ENCODE results near the gene CIZ1.

CIZ1 gene

GRCh38 chr9:128193469-128194096, 2.2 kb upstream of the CIZ1 start:
- intact Hi-C loops (cut with DNase I; ENCODE audit: low total_unique reads) = no loop called here
- H3K27ac ChIP-seq = peak overlapping the region; percentile 88 to 95
- TF ChIP-seq CTCF (IDR thresholded peaks at IDR 0.05) = no peak

GRCh38 chr9:128192601-128193371, 1.4 kb upstream of the CIZ1 start:
- peak in 1 of 2 experiments; percentile 12 for TF ChIP-seq CTCF (IDR thresholded peaks at IDR 0.05)
- Histone ChIP-seq H3K27ac (peak overlapping the region; percentile 88 to 95), H3K27me3 (no peaks in the 10 kb centered on the region), H3K36me3 (peaks cover 7 to 18% (median 8%) of the 10 kb centered on the region in 3 donors), H3K4me1 (peaks cover 0 to 28% (median 18%) of the 10 kb centered on the region in 4 donors), H3K9me3 (no peaks in the 10 kb centered on the region), H3K4me3 (peak overlapping the region; percentile 58 to 86)
- peak; percentile 87 to 96 for DNase-seq
- intact Hi-C loops (cut with DNase I; ENCODE audit: low total_unique reads) = no loop called here

More at GRCh38 chr9:128193469-128194096, 2.2 kb upstream of the CIZ1 start:
- Histone ChIP-seq H3K27me3 (no peaks in the 10 kb centered on the region), H3K36me3 (peaks cover 7 to 16% (median 7%) of the 10 kb centered on the region in 3 donors), H3K4me1 (peaks cover 0 to 28% (median 18%) of the 10 kb centered on the region in 4 donors), H3K9me3 (no peaks in the 10 kb centered on the region), H3K4me3 (peak overlapping the region in 1 of 2 donors; percentile 86)
- DNase-seq = no peak

GRCh38 chr9:128190516-128191405, 611 bp downstream of the CIZ1 start:
- H3K4me3 ChIP-seq = peak overlapping the region; percentile 58 to 86
- DNase-seq = peak in 1 of 2 donors; percentile 35
- peaks cover 0 to 28% (median 18%) of the 10 kb centered on the region in 4 donors for H3K4me1 ChIP-seq
- H3K9me3 ChIP-seq = no peaks in the 10 kb centered on the region
- peak overlapping the region; percentile 88 to 95 for H3K27ac ChIP-seq
- no peaks in the 10 kb centered on the region for H3K27me3 ChIP-seq
- no peak for TF ChIP-seq CTCF (IDR thresholded peaks at IDR 0.05)
- peaks cover 7 to 35% (median 8%) of the 10 kb centered on the region in 3 donors for H3K36me3 ChIP-seq
- intact Hi-C loops (cut with DNase I; ENCODE audit: low total_unique reads) = no loop called here

GRCh38 chr9:128190013-128190412, 1.4 kb downstream of the CIZ1 start:
- Histone ChIP-seq H3K27me3 (no peaks in the 10 kb centered on the region), H3K9me3 (no peaks in the 10 kb centered on the region), H3K36me3 (peaks cover 15 to 42% (median 15%) of the 10 kb centered on the region in 3 donors), H3K4me1 (peaks cover 0 to 28% (median 18%) of the 10 kb centered on the region in 4 donors), H3K4me3 (peak overlapping the region; percentile 58 to 86), H3K27ac (peak overlapping the region in 1 of 2 donors; percentile 95)
- intact Hi-C loops (cut with DNase I; ENCODE audit: low total_unique reads) = no loop called here
- TF ChIP-seq CTCF (IDR thresholded peaks at IDR 0.05) = no peak
- DNase-seq = no peak

- Histone ChIP-seq H3K27me3 (no peaks in the 10 kb centered on the region), H3K4me3 (no peak overlapping the region), H3K27ac (no peak overlapping the region), H3K9me3 (no peaks in the 10 kb centered on the region), H3K36me3 (peaks cover 24 to 58% (median 29%) of the 10 kb centered on the region in 3 donors), H3K4me1 (peaks cover 0 to 22% (median 16%) of the 10 kb centered on the region in 4 donors)
- no peak for TF ChIP-seq CTCF (IDR thresholded peaks at IDR 0.05)
- intact Hi-C loops (cut with DNase I; ENCODE audit: low total_unique reads) = no loop called here
- no peak for DNase-seq
These were observed 3.2 kb downstream of the CIZ1 start for GRCh38 chr9:128188209-128188608.

Data from tibial artery (tissue), 4 donors.